Astrocyte of the cerebellum (primary cell): ENCODE data around the gene MTSS2.

Experiments
- DNase-seq: peaks from one replicate; pipeline ENCODE4 v3.0.0-alpha.2; 2011; ENCODE audit warnings: low read depth
- H3K4me3 ChIP-seq: 2 replicates; pipeline ENCODE4 v1.5.1; 2011; ENCODE audit warnings: mild to moderate bottlenecking, low read depth, low read length, moderate library complexity
- in situ Hi-C: cut with HindIII; loops from 2 replicates; pipeline ENCODE4 v1.10.0; 2017; ENCODE audit warnings: low sequenced_read_pairs
- TF ChIP-seq, protein P1 (sequence below): IDR thresholded peaks from 2 replicates; pipeline ENCODE4 v1.5.1; 2012; ENCODE audit warnings: low read length, low read depth, moderate library complexity, mild to moderate bottlenecking; ENCODE audit errors: missing control alignments

MTSS2 gene

DNA sequence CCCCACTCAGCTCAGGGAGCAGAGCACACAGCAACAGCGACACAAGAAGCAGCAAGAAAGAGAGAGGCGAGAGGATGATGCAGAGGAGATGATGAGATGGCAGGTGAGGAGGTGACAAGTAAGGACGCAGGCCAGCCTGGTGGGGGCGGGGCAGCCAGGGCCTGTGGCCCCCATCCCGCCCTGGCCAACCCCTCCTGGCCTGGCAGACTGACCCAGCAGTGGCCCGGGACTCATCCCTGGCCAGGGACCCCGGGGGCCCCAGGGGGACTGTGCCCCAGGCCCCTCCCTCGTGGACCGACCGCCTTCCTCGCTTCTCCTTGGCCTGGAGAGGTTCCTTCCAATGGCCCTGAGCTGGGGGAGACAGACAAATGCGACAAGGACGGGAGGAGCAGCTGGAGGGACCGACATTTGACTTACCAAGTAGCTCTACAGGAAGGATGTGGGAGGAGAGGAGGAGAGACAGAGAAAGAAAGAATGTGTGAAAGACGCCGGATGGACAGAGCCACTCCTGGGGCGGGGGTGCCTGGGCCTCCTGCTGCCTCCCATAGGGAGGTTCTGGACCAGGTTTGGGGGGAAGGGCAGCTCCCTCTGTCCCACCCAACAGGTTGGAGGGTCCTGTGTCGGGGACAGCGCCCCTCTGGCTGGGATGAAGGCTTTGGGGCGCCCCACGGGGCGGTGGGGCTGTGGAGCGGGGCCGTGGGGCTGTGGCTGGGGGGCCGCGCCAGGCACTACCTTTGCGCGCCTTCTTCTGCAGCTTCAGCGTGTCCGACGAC is 6.8 kb downstream of the MTSS2 start:
- in situ Hi-C loops: loop anchor here (10.0 kb wide), 2 partner anchors 86 to 114 kb away; no protein-coding TSS in a partner anchor
- TF ChIP-seq, protein P1, sequence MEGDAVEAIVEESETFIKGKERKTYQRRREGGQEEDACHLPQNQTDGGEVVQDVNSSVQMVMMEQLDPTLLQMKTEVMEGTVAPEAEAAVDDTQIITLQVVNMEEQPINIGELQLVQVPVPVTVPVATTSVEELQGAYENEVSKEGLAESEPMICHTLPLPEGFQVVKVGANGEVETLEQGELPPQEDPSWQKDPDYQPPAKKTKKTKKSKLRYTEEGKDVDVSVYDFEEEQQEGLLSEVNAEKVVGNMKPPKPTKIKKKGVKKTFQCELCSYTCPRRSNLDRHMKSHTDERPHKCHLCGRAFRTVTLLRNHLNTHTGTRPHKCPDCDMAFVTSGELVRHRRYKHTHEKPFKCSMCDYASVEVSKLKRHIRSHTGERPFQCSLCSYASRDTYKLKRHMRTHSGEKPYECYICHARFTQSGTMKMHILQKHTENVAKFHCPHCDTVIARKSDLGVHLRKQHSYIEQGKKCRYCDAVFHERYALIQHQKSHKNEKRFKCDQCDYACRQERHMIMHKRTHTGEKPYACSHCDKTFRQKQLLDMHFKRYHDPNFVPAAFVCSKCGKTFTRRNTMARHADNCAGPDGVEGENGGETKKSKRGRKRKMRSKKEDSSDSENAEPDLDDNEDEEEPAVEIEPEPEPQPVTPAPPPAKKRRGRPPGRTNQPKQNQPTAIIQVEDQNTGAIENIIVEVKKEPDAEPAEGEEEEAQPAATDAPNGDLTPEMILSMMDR: no peak
- DNase-seq: no peak
- no peak overlapping the region for H3K4me3 ChIP-seq

DNA sequence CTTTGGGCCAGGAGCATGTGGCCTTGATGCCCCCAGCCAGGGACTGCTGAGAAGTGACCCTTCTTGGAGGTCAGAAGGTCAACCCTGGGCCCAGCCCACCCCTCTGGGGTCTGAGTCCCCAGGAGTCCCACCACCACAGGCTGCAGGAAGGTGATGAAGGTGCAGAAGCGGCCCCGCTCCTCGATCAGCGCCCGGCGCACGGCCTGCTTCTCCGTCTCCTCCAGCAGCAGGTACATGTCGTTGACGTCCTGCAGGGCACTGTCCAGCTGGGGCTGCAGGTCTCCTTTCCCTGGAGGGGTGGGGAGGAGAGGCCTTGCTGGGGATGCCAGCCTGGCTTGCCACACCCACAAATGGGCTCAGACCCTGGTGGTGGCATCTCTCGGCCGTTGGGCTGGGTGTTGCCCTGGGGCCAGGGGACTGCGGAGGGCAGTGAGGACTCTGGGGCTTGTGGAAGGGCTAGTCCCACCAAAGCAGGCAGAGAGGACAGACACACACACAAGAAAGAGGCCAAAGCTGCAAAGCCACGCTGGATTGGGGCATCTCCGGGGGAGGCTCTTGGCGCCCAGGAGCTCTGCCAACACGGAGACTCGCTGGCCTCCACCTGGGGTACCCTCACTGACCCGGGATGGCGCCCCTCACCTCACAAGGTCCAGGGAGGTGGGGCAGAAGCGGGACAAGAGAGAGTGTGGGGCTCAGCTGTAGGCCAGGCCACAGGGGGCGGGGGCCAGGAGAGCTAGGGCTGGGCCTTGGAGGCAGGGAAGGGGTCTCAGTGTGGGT is 7.5 kb downstream of the MTSS2 start:
- no peak for DNase-seq
- no peak overlapping the region for H3K4me3 ChIP-seq
- in situ Hi-C loops: loop anchor here (10.0 kb wide), 2 partner anchors 86 to 114 kb away; no protein-coding TSS in a partner anchor
- TF ChIP-seq, protein P1: no peak

DNA sequence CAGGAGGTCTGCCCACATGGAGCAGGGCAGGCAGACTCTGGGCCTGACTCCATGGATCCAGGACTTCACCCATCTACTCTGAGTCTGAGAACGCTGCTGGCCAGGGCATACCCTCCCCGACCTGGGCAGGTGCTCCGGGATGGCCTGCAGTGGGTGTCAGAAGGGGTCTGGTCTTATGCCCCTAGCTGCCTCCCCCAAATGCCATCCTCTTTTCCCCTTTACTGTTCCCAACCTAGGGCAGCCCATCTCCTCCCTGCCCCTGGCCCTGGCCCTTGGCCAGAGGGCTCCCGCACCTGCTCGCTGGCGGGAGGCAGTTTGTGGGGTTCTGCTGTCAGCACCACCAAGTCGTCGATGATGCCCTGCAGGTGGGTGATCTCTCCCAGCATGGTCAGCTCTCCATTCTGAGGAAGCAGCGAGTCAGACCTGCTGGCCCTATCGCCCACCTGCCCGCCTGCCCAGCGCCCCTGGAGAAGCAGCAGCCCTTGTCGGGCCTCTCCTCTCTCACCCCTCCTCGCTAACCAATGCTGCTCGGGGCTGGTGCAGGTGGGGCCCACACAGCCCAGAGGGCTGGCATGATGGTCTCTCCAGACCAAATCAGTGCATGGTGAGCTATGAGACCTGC is 8.2 kb downstream of the MTSS2 start:
- DNase-seq: no peak
- in situ Hi-C loops: loop anchor here (10.0 kb wide), 2 partner anchors 87 to 113 kb away; no protein-coding TSS in a partner anchor
- no peak overlapping the region for H3K4me3 ChIP-seq
- TF ChIP-seq, protein P1: no peak

DNA sequence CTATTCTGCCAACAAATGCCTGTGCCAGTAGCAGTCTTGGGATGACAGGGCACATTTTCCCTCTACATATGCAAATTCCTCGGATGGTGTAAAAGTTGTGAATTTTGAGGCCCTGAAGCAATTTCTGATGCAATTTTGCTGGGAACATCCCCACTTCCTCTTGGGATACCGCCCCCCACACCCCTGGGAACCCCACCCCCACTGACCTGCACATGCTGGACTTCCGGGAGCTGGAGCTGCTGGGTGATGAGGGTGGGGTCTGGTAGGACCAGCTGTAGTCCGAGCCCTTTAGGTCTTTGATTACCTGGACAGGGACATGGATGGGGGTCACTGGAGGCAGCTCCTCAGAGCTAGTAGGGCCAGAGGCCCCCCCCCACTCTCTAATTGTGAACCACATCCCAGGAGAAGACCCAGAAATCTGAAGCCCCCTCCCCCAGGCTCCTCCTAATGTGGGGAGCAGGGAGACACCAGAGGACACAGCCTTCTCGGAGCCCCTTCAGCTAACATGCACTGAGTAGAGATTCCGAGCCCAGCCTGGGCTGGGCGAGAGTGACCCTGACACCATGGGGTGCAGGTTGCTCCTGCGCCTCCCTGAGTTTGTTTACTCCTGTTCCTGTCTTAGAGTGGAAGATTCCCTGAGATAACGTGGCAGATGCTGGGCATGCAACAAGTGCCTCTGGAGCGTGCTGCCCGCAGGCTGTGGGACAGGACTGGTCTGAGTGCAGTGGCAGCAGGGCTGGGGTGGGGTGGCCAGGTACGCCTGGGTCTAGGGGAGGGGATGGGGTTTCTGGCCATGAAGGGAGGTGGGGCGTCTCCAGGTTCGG is 9.0 kb downstream of the MTSS2 start:
- in situ Hi-C loops: loop anchor here (10.0 kb wide), 2 partner anchors 88 to 112 kb away; no protein-coding TSS in a partner anchor
- no peak overlapping the region for H3K4me3 ChIP-seq
- DNase-seq: no peak
- TF ChIP-seq, protein P1: no peak

DNA sequence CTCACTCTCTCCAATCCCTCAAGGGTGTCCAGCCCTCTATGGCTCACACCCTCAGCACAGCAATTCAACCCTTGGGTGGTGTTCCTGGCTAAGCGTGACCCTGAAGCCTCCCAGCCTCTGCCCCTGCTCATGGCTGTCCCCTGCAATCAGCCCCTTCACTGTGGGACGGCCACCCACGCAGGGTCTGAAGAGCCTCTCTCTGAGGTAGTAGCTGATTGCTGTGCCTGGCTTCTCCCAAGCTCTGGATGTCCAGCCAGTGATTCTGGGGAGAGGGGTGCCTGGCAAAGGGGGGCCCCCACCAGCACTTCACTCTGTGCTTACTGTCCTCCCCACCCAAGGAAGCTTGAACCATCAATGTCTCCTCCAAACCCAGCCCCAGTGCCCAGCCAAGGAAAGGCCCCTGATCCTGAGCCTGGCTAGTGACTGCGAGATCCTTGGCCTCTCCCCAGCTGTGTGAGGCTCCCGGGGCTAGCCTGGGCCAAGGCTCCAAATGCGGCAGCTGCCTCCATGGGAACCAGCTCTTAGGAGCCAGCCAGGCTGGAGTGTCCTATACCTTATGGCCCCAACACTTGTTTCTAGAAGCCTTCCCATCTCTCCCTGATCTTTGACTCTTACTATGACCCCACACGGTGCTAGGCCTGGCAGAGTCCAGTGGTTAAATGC is 9.9 kb downstream of the MTSS2 start:
- H3K4me3 ChIP-seq: no peak overlapping the region
- TF ChIP-seq, protein P1: no peak
- in situ Hi-C loops: loop anchor here (10.0 kb wide), 2 partner anchors 89 to 111 kb away; no protein-coding TSS in a partner anchor
- DNase-seq: no peak
